ENCODE results near the gene COL2A1.

The COL2A1 gene

DNA sequence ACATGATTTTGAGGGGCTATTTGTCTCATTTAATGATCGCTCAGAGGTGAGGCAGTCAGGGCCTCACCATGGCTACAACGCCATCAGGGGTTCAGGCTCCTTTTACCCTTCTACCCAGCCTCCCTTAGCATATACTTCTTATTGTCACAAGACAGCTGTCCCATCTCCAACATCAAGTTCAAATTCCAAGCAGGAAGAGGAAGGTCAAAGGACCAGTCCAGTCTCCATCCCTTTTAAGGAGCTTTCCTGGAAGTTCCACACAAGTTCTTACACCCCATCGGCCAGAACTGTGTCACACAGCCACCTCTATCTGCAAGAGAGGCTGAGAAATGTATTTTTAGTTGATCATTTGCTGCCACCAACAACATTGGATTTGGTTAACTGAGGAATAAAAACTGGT lies 49.2 kb downstream of the COL2A1 start:
- H2AFZ ChIP-seq (ENCODE audit: low read depth): no peak overlapping the region
- H3K4me1 ChIP-seq (ENCODE audit: low read depth, poor library complexity, severe bottlenecking): no peaks in the 10 kb centered on the region

GRCh38 chr12:47954467-47955045 lies 49.7 kb downstream of the COL2A1 start:
- H3K4me2 ChIP-seq: no peak overlapping the region
- H3K9ac ChIP-seq: no peak overlapping the region
- H3K36me3 ChIP-seq (ENCODE audit: insufficient read depth): no peaks in the 10 kb centered on the region
- no peak overlapping the region for H2AFZ ChIP-seq (ENCODE audit: low read depth)
- H3K79me2 ChIP-seq (ENCODE audit: insufficient read depth, low read depth): no peaks in the 10 kb centered on the region
- no peak overlapping the region for H3K27ac ChIP-seq
- H3K4me1 ChIP-seq (ENCODE audit: low read depth, poor library complexity, severe bottlenecking): peaks cover 2% of the 10 kb centered on the region
- TF ChIP-seq, protein P1, sequence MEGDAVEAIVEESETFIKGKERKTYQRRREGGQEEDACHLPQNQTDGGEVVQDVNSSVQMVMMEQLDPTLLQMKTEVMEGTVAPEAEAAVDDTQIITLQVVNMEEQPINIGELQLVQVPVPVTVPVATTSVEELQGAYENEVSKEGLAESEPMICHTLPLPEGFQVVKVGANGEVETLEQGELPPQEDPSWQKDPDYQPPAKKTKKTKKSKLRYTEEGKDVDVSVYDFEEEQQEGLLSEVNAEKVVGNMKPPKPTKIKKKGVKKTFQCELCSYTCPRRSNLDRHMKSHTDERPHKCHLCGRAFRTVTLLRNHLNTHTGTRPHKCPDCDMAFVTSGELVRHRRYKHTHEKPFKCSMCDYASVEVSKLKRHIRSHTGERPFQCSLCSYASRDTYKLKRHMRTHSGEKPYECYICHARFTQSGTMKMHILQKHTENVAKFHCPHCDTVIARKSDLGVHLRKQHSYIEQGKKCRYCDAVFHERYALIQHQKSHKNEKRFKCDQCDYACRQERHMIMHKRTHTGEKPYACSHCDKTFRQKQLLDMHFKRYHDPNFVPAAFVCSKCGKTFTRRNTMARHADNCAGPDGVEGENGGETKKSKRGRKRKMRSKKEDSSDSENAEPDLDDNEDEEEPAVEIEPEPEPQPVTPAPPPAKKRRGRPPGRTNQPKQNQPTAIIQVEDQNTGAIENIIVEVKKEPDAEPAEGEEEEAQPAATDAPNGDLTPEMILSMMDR (conservative IDR thresholded peaks at IDR 0.05; ENCODE audit: low read depth, low read length): no peak
- no peaks in the 10 kb centered on the region for H3K27me3 ChIP-seq (ENCODE audit: insufficient read depth, low read depth)
- H4K20me1 ChIP-seq (ENCODE audit: insufficient read depth): no peaks in the 10 kb centered on the region
- H3K4me3 ChIP-seq (IDR thresholded peaks at IDR 0.05; ENCODE audit: insufficient read depth, low read depth, low read length): no peak overlapping the region

More for the DNA sequence above, 49.2 kb downstream of the COL2A1 start:
- Histone ChIP-seq H3K36me3 (ENCODE audit: insufficient read depth) (no peaks in the 10 kb centered on the region), H3K27me3 (ENCODE audit: insufficient read depth, low read depth) (no peaks in the 10 kb centered on the region), H3K4me2 (no peak overlapping the region), H3K4me3 (IDR thresholded peaks at IDR 0.05; ENCODE audit: insufficient read depth, low read depth, low read length) (no peak overlapping the region), H3K79me2 (ENCODE audit: insufficient read depth, low read depth) (no peaks in the 10 kb centered on the region), H4K20me1 (ENCODE audit: insufficient read depth) (no peaks in the 10 kb centered on the region), H3K27ac (no peak overlapping the region), H3K9ac (no peak overlapping the region)
- TF ChIP-seq, protein P1 (conservative IDR thresholded peaks at IDR 0.05; ENCODE audit: low read depth, low read length): no peak

GRCh38 chr12:47954058-47954457 lies 50.2 kb downstream of the COL2A1 start:
- TF ChIP-seq, protein P1 (conservative IDR thresholded peaks at IDR 0.05; ENCODE audit: low read depth, low read length): no peak
- no peak overlapping the region for H2AFZ ChIP-seq (ENCODE audit: low read depth)
- no peaks in the 10 kb centered on the region for H3K27me3 ChIP-seq (ENCODE audit: insufficient read depth, low read depth)
- no peak overlapping the region for H3K4me2 ChIP-seq
- H3K4me3 ChIP-seq (IDR thresholded peaks at IDR 0.05; ENCODE audit: insufficient read depth, low read depth, low read length): no peak overlapping the region
- no peak overlapping the region for H3K9ac ChIP-seq
- H3K79me2 ChIP-seq (ENCODE audit: insufficient read depth, low read depth): no peaks in the 10 kb centered on the region
- H4K20me1 ChIP-seq (ENCODE audit: insufficient read depth): no peaks in the 10 kb centered on the region
- H3K36me3 ChIP-seq (ENCODE audit: insufficient read depth): no peaks in the 10 kb centered on the region
- H3K4me1 ChIP-seq (ENCODE audit: low read depth, poor library complexity, severe bottlenecking): peaks cover 6% of the 10 kb centered on the region
- no peak overlapping the region for H3K27ac ChIP-seq

GRCh38 chr12:47950856-47951468 lies 53.3 kb downstream of the COL2A1 start:
- Histone ChIP-seq H2AFZ (ENCODE audit: low read depth) (no peak overlapping the region), H3K4me2 (no peak overlapping the region), H3K4me3 (IDR thresholded peaks at IDR 0.05; ENCODE audit: insufficient read depth, low read depth, low read length) (no peak overlapping the region), H3K9ac (no peak overlapping the region), H3K36me3 (ENCODE audit: insufficient read depth) (no peaks in the 10 kb centered on the region), H3K79me2 (ENCODE audit: insufficient read depth, low read depth) (no peaks in the 10 kb centered on the region), H3K4me1 (ENCODE audit: low read depth, poor library complexity, severe bottlenecking) (peaks cover 8% of the 10 kb centered on the region), H3K27ac (no peak overlapping the region), H3K27me3 (ENCODE audit: insufficient read depth, low read depth) (no peaks in the 10 kb centered on the region), H4K20me1 (ENCODE audit: insufficient read depth) (no peaks in the 10 kb centered on the region)
- TF ChIP-seq, protein P1 (conservative IDR thresholded peaks at IDR 0.05; ENCODE audit: low read depth, low read length): no peak
